ENCODE results near the gene ELOB.

- TF ChIP-seq CTCF (IDR thresholded peaks at IDR 0.05) (no peak), EZH2phosphoT487 (IDR thresholded peaks at IDR 0.05) (no peak), EZH2 (IDR thresholded peaks at IDR 0.05) (no peak)
These were observed 10.5 kb downstream of the ELOB start for GRCh38 chr16:2766430-2767139.

Data from neural progenitor cell (in vitro differentiated cells).